Body of pancreas (tissue), 4 donors: Measurements from ENCODE around the gene IMMT. TPM values are rescaled to one million over a fixed set of nuclear protein-coding genes. Genes with fewer than 3 reads are reported as not detected.
A peak's percentile ranks its signal among the peaks of the same experiment; 100 is the strongest.
"Not testable (repeated sequence)": the region's sequence is repeated elsewhere in the genome, so short reads cannot be mapped to it uniquely, and the experiment has no call there.

Experiments
- ATAC-seq: fragments of 150-250 bp; one replicate; pipeline ENCODE4 v1.9.1; 2016
- DNase-seq, 4 donors: peaks; one replicate each; pipeline ENCODE4 v3.0.0-alpha.2; 2019
- H3K27ac ChIP-seq, 4 donors: fragments of 200-600 bp; sonication (generic); 1 replicate in 3 of 4; 2 replicates in 1 of 4; pipeline versions ENCODE4 v1.5.1 to v1.6.1; 2016 to 2019; ENCODE audit warnings: mild to moderate bottlenecking in 1 of 4, mixed read lengths in 1 of 4, moderate library complexity in 1 of 4
- H3K27me3 ChIP-seq, 2 donors: fragments of 200-600 bp; sonication (generic); one replicate each; pipeline ENCODE4 v1.6.0; 2016; ENCODE audit warnings: mild to moderate bottlenecking in 1 of 2
- H3K36me3 ChIP-seq, 2 donors: fragments of 200-600 bp; sonication (generic); replicated peaks in 1 of 2; 2 replicates each; pipeline ENCODE4 v1.5.1; 2016; ENCODE audit warnings: low read depth in 2 of 2; ENCODE audit not compliant: insufficient read depth in 1 of 2
- H3K4me1 ChIP-seq: fragments of 200-600 bp; sonication (generic); one replicate; pipeline ENCODE4 v1.6.0; 2016
- H3K4me3 ChIP-seq, 2 donors: fragments of 200-600 bp; sonication (generic); 1 replicate in 1 of 2; 2 replicates in 1 of 2; pipeline ENCODE4 v1.5.1; 2016 to 2019
- H3K9me3 ChIP-seq, 3 donors: fragments of 200-600 bp; sonication (generic); 1 replicate in 2 of 3; 2 replicates in 1 of 3; pipeline ENCODE4 v1.5.1; 2016
- CTCF ChIP-seq, 7 experiments: fragments of 450-650 bp in 4 of 7; fragments of 200-600 bp in 3 of 7; sonication (generic) in 3 of 7; IDR thresholded peaks; one replicate each; pipeline ENCODE4 v1.5.1; 2016 to 2019; ENCODE audit warnings: antibody characterized with exemption in 7 of 7
- POLR2A ChIP-seq, 3 donors: fragments of 450-650 bp; IDR thresholded peaks; one replicate each; pipeline ENCODE4 v1.6.1; 2016; ENCODE audit warnings: antibody characterized with exemption in 3 of 3, mild to moderate bottlenecking in 2 of 3
- WGBS, 2 donors: methylation state at CpG; one replicate each; pipeline ENCODE4 v1.1.5; 2017; 5-methylcytosine and 5-hydroxymethylcytosine counted together
- intact Hi-C: fragments of 100-400 bp; cut with DNase I; formaldehyde crosslinking; loops from one replicate; pipeline ENCODE4 v1.15.1; 2023
- total RNA-seq, 2 donors: library from RNA; depleted of rRNA; stranded (reverse); fragments of >200 nt; gene quantifications; one replicate each; pipeline ENCODE4 v1.1.0, GENCODE V29; 2016

Gene IMMT
- total RNA-seq, 2 donors from 2014 or later = 37.1 to 46.1 TPM

GRCh38 chr2:86204458-86204857 lies 9.2 kb upstream of the IMMT start:
- intact Hi-C loops = no loop called here
- ATAC-seq (no peak), DNase-seq (no peak)
- 75 to 77% methylated on average over 7 of the region's 7 CpGs for WGBS, 2 donors
- peaks cover 20% of the 10 kb centered on the region for H3K4me1 ChIP-seq
- no peak for TF ChIP-seq CTCF (IDR thresholded peaks at IDR 0.05)
- no peak for TF ChIP-seq POLR2A (IDR thresholded peaks at IDR 0.05)
- H3K36me3 ChIP-seq = peaks cover 4 to 19% of the 10 kb centered on the region in 2 donors
- no peaks in the 10 kb centered on the region for H3K27me3 ChIP-seq
- H3K4me3 ChIP-seq = no peak overlapping the region
- no peak overlapping the region for H3K27ac ChIP-seq
- H3K9me3 ChIP-seq = no peaks in the 10 kb centered on the region

GRCh38 chr2:86203614-86204013 lies 8.4 kb upstream of the IMMT start:
- no peak overlapping the region for H3K4me3 ChIP-seq
- H3K4me1 ChIP-seq = peaks cover 25% of the 10 kb centered on the region
- TF ChIP-seq CTCF (IDR thresholded peaks at IDR 0.05) (no peak), POLR2A (IDR thresholded peaks at IDR 0.05) (no peak)
- ATAC-seq (no peak), DNase-seq (no peak)
- H3K36me3 ChIP-seq = peaks cover 4 to 16% of the 10 kb centered on the region in 2 donors
- H3K9me3 ChIP-seq = no peaks in the 10 kb centered on the region
- H3K27me3 ChIP-seq = no peaks in the 10 kb centered on the region
- intact Hi-C loops = no loop called here
- no peak overlapping the region for H3K27ac ChIP-seq
- 100% methylated on average over 1 of the region's 1 CpG for WGBS, 2 donors

GRCh38 chr2:86202702-86203101 lies 7.4 kb upstream of the IMMT start:
- Histone ChIP-seq H3K36me3 (peaks cover 0 to 14% of the 10 kb centered on the region in 2 donors), H3K4me1 (peaks cover 26% of the 10 kb centered on the region), H3K27me3 (no peaks in the 10 kb centered on the region), H3K9me3 (no peaks in the 10 kb centered on the region), H3K27ac (no peak overlapping the region), H3K4me3 (no peak overlapping the region)
- intact Hi-C loops = no loop called here
- no peak for TF ChIP-seq CTCF (IDR thresholded peaks at IDR 0.05)
- TF ChIP-seq POLR2A (IDR thresholded peaks at IDR 0.05) = no peak
- ATAC-seq (no peak), DNase-seq (no peak)
- whole genome bisulfite sequencing, 2 donors = 72 to 81% methylated on average over 9 of the region's 9 CpGs

GRCh38 chr2:86202336-86202692 lies 7.1 kb upstream of the IMMT start:
- peaks cover 26% of the 10 kb centered on the region for H3K4me1 ChIP-seq
- no peaks in the 10 kb centered on the region for H3K27me3 ChIP-seq
- intact Hi-C loops = no loop called here
- H3K4me3 ChIP-seq = no peak overlapping the region
- TF ChIP-seq POLR2A (IDR thresholded peaks at IDR 0.05) (no peak), CTCF (IDR thresholded peaks at IDR 0.05) (no peak)
- WGBS, 2 donors = 62 to 63% methylated on average over 2 of the region's 2 CpGs
- H3K9me3 ChIP-seq = no peaks in the 10 kb centered on the region
- ATAC-seq (no peak), DNase-seq (no peak)
- H3K27ac ChIP-seq = no peak overlapping the region
- H3K36me3 ChIP-seq = peaks cover 0 to 12% of the 10 kb centered on the region in 2 donors

GRCh38 chr2:86201671-86202335 lies 6.5 kb upstream of the IMMT start:
- DNase-seq = no peak
- TF ChIP-seq CTCF (IDR thresholded peaks at IDR 0.05) (peak in 1 of 7 experiments; percentile 3), POLR2A (IDR thresholded peaks at IDR 0.05) (no peak)
- Histone ChIP-seq H3K4me3 (no peak overlapping the region), H3K27ac (no peak overlapping the region), H3K9me3 (no peaks in the 10 kb centered on the region), H3K27me3 (no peaks in the 10 kb centered on the region), H3K36me3 (peaks cover 0 to 8% of the 10 kb centered on the region in 2 donors), H3K4me1 (peaks cover 26% of the 10 kb centered on the region)
- 62 to 65% methylated on average over 8 of the region's 8 CpGs for WGBS, 2 donors
- intact Hi-C loops = no loop called here
- ATAC-seq = no peak

GRCh38 chr2:86200564-86200963 lies 5.3 kb upstream of the IMMT start:
- H3K4me1 ChIP-seq = peaks cover 34% of the 10 kb centered on the region
- H3K9me3 ChIP-seq, H3K36me3 ChIP-seq, DNase-seq, ATAC-seq, H3K4me3 ChIP-seq, intact Hi-C loops, H3K27ac ChIP-seq, H3K27me3 ChIP-seq: not testable (repeated sequence)
- WGBS, 2 donors = 74 to 87% methylated on average over 7 to 11 of the region's 11 CpGs
